Measurements from ENCODE around the gene GLRX3. TPM values are rescaled to one million over a fixed set of nuclear protein-coding genes. Genes with fewer than 3 reads are reported as not detected.

GLRX3 gene
- total and polyA plus RNA-seq, 2 experiments from 2014 or later: 141 to 201 TPM

GRCh38 chr10:130207205-130207604 lies 71.0 kb downstream of the GLRX3 start:
- no peaks in the 10 kb centered on the region for H3K4me1 Mint-ChIP-seq
- Histone ChIP-seq H3F3A (replicated peaks; ENCODE audit: low read depth) (no peaks in the 10 kb centered on the region), H3K27me3 (ENCODE audit: insufficient read depth) (no peaks in the 10 kb centered on the region), H2AFZ (no peak overlapping the region), H3K79me2 (replicated peaks; ENCODE audit: insufficient read depth) (no peaks in the 10 kb centered on the region), H3K4me2 (no peak overlapping the region), H3K9me2 (ENCODE audit: insufficient read depth) (no peaks in the 10 kb centered on the region), H3K4me1 (ENCODE audit: insufficient read depth) (no peaks in the 10 kb centered on the region), H3K27ac (ENCODE audit: low read depth) (no peak overlapping the region), H3K36me3 (ENCODE audit: insufficient read depth) (0 out of 2 replicates have a peak, but pooled peaks cover 3% of the 10 kb centered on the region), H4K20me1 (replicated peaks; ENCODE audit: insufficient read depth) (no peaks in the 10 kb centered on the region), H3K4me3 (no peak overlapping the region)
- H3K27me3 Mint-ChIP-seq (ENCODE audit: insufficient read depth, low read depth, poor library complexity): peaks cover 5% of the 10 kb centered on the region
- no peak for ATAC-seq
- H3K27ac Mint-ChIP-seq: no peak overlapping the region
- DNase-seq (ENCODE audit: low spot score): no peak
- H3K9me3 Mint-ChIP-seq: peaks cover 67% of the 10 kb centered on the region
- no peak overlapping the region for H3K4me3 Mint-ChIP-seq
- TF ChIP-seq ZNF114 (CRISPR knock-in tag; IDR thresholded peaks at IDR 0.05): no peak
- TF ChIP-seq CREB1 (CRISPR knock-in tag; IDR thresholded peaks at IDR 0.05; ENCODE audit: low read depth): no peak
- no peak for TF ChIP-seq EZH2phosphoT487 (IDR thresholded peaks at IDR 0.05; ENCODE audit: unreplicated experiment)
- TF ChIP-seq NANOG (IDR thresholded peaks at IDR 0.05; ENCODE audit: borderline replicate concordance): no peak
- no peak for TF ChIP-seq EZH2 (IDR thresholded peaks at IDR 0.05; ENCODE audit: low read depth, unreplicated experiment)
- TF ChIP-seq ETS1 (IDR thresholded peaks at IDR 0.05): no peak
- TF ChIP-seq CTCF (conservative IDR thresholded peaks at IDR 0.05; ENCODE audit: low read depth in 2 of 2): no peak
- no peak for TF ChIP-seq REST (IDR thresholded peaks at IDR 0.05; ENCODE audit: unreplicated experiment)
- H3K36me3 Mint-ChIP-seq (ENCODE audit: low read depth): peaks cover 15% of the 10 kb centered on the region; the same call in 2 of the 3 replicates

GRCh38 chr10:130208807-130209206 lies 72.6 kb downstream of the GLRX3 start:
- no peaks in the 10 kb centered on the region for H3K4me1 Mint-ChIP-seq
- H3K27ac Mint-ChIP-seq: no peak overlapping the region
- no peaks in the 10 kb centered on the region for H3K27me3 ChIP-seq (ENCODE audit: insufficient read depth)
- H3K36me3 Mint-ChIP-seq (ENCODE audit: low read depth): peaks cover 15% of the 10 kb centered on the region; the same call in 2 of the 3 replicates
- H3K27me3 Mint-ChIP-seq (ENCODE audit: insufficient read depth, low read depth, poor library complexity): peaks cover 5% of the 10 kb centered on the region
- H4K20me1 ChIP-seq (replicated peaks; ENCODE audit: insufficient read depth): no peaks in the 10 kb centered on the region
- no peak for ATAC-seq
- no peak overlapping the region for H3K4me2 ChIP-seq
- H3K4me3 ChIP-seq: no peak overlapping the region
- peaks cover 73% of the 10 kb centered on the region for H3K9me3 Mint-ChIP-seq
- H3K4me1 ChIP-seq (ENCODE audit: insufficient read depth): no peaks in the 10 kb centered on the region
- H3K36me3 ChIP-seq (ENCODE audit: insufficient read depth): 0 out of 2 replicates have a peak, but pooled peaks cover 3% of the 10 kb centered on the region
- H3K79me2 ChIP-seq (replicated peaks; ENCODE audit: insufficient read depth): no peaks in the 10 kb centered on the region
- no peak overlapping the region for H3K27ac ChIP-seq (ENCODE audit: low read depth)
- no peak for DNase-seq (ENCODE audit: low spot score)
- no peaks in the 10 kb centered on the region for H3K9me2 ChIP-seq (ENCODE audit: insufficient read depth)
- no peak overlapping the region for H3K4me3 Mint-ChIP-seq
- H3F3A ChIP-seq (replicated peaks; ENCODE audit: low read depth): no peaks in the 10 kb centered on the region
- H2AFZ ChIP-seq: no peak overlapping the region
- no peak for TF ChIP-seq NANOG (IDR thresholded peaks at IDR 0.05; ENCODE audit: borderline replicate concordance)
- no peak for TF ChIP-seq STAT1 (IDR thresholded peaks at IDR 0.05; ENCODE audit: unreplicated experiment)
- TF ChIP-seq ETS1 (IDR thresholded peaks at IDR 0.05): no peak
- no peak for TF ChIP-seq EZH2phosphoT487 (IDR thresholded peaks at IDR 0.05; ENCODE audit: unreplicated experiment)
- no peak for TF ChIP-seq EZH2 (IDR thresholded peaks at IDR 0.05; ENCODE audit: low read depth, unreplicated experiment)
- no peak for TF ChIP-seq POLR2AphosphoS5 (IDR thresholded peaks at IDR 0.05; ENCODE audit: low read depth)
